ENCODE results near the gene MAPRE2. TPM values are rescaled to one million over a fixed set of nuclear protein-coding genes. Genes with fewer than 3 reads are reported as not detected.

The MAPRE2 gene
- total RNA-seq, 1 experiment from 2014 or later = 29.4 TPM

DNA sequence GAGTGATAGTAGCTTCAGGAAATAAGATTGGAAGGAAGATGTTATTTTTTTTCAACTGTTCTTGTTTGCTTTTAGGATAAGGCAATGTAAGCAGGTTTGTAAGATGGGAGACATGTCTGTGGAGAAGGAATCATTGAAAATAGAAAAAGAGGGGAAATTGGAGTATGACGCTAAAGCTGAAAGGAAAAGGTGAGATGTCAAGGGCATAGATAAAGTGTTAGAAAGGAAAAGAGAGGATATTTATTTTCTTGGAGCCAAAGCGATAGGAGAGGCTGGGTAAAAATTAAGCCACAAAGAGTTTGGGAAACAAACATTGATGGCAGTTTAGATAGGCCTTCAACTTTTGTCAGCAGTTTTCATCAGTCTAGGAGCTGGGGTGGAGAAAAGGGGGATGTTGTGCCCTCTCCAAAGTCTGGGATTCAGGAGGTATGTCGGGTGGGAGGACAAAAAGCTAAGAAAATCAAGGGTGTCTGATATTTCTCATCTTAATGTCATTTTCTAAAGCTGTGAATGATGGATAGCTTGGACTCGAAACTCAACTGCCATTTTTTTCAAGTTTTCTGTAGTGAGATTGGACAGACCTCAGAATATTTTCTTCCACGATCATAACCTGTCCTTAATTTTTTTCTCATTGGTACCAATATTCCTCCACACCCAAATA is 63.3 kb downstream of the MAPRE2 start:
- Histone ChIP-seq H2BK12ac (ENCODE audit: insufficient read length, low read depth, low read length) (no peak overlapping the region), H2BK15ac (ENCODE audit: low read depth, low read length) (no peak overlapping the region), H3K27ac (ENCODE audit: insufficient read length, low read depth, low read length) (no peak overlapping the region), H4K5ac (ENCODE audit: insufficient read length, low read depth, low read length) (no peak overlapping the region), H4K91ac (ENCODE audit: insufficient read length, low read depth, low read length) (no peak overlapping the region), H3K4me1 (ENCODE audit: insufficient read depth, low read length) (no peaks in the 10 kb centered on the region), H2AFZ (ENCODE audit: low read length) (no peak overlapping the region), H3K9ac (ENCODE audit: extremely low read depth, insufficient read length, low read length) (no peak overlapping the region), H3K9me3 (ENCODE audit: control insufficient read depth, low read depth, low read length) (no peaks in the 10 kb centered on the region), H3K79me1 (ENCODE audit: insufficient read depth, low read depth, low read length, poor library complexity, severe bottlenecking) (no peaks in the 10 kb centered on the region), H2BK20ac (ENCODE audit: low read depth, low read length, poor library complexity, severe bottlenecking) (no peak overlapping the region), H4K8ac (replicated peaks; ENCODE audit: insufficient read length, low read depth, low read length) (no peak overlapping the region), H3K23ac (ENCODE audit: insufficient read length, low read depth, low read length) (no peak overlapping the region), H2BK5ac (ENCODE audit: insufficient read length, low read length) (no peak overlapping the region), H2BK120ac (ENCODE audit: low read depth, low read length, poor library complexity, severe bottlenecking) (no peak overlapping the region), H3K14ac (ENCODE audit: insufficient read depth, low read length) (no peak overlapping the region), H3K4ac (ENCODE audit: low read depth, low read length) (no peak overlapping the region), H3K18ac (ENCODE audit: insufficient read length, low read depth, low read length) (no peak overlapping the region), H3K23me2 (ENCODE audit: insufficient read length, low read depth, low read length, poor library complexity, severe bottlenecking) (no peaks in the 10 kb centered on the region), H3K56ac (ENCODE audit: insufficient read length, low read depth, low read length) (no peak overlapping the region), H3K4me2 (ENCODE audit: insufficient read depth, insufficient read length, low read length) (no peak overlapping the region), H3K27me3 (ENCODE audit: insufficient read depth, low read length) (no peaks in the 10 kb centered on the region), H3T11ph (ENCODE audit: low read length) (no peak overlapping the region), H3K79me2 (ENCODE audit: insufficient read depth, low read length) (no peaks in the 10 kb centered on the region), H4K20me1 (ENCODE audit: control insufficient read depth, insufficient read depth, insufficient read length) (no peaks in the 10 kb centered on the region), H2AK5ac (ENCODE audit: insufficient read length, low read length) (no peak overlapping the region)
- no peaks in the 10 kb centered on the region for H3K27me3 Mint-ChIP-seq (ENCODE audit: low read depth)
- no peak overlapping the region for H3K4me3 Mint-ChIP-seq
- DNase-seq = no peak
- WGBS (ENCODE audit: extremely low coverage, insufficient read length, low lambda C conversion rate) = 100% methylated on average over 2 of the region's 5 CpGs
- TF ChIP-seq, protein P1, sequence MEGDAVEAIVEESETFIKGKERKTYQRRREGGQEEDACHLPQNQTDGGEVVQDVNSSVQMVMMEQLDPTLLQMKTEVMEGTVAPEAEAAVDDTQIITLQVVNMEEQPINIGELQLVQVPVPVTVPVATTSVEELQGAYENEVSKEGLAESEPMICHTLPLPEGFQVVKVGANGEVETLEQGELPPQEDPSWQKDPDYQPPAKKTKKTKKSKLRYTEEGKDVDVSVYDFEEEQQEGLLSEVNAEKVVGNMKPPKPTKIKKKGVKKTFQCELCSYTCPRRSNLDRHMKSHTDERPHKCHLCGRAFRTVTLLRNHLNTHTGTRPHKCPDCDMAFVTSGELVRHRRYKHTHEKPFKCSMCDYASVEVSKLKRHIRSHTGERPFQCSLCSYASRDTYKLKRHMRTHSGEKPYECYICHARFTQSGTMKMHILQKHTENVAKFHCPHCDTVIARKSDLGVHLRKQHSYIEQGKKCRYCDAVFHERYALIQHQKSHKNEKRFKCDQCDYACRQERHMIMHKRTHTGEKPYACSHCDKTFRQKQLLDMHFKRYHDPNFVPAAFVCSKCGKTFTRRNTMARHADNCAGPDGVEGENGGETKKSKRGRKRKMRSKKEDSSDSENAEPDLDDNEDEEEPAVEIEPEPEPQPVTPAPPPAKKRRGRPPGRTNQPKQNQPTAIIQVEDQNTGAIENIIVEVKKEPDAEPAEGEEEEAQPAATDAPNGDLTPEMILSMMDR (conservative IDR thresholded peaks at IDR 0.05) = no peak
- no peaks in the 10 kb centered on the region for H3K9me3 Mint-ChIP-seq
- H3K27ac Mint-ChIP-seq = no peak overlapping the region
- no peaks in the 10 kb centered on the region; a peak in 3 of 7 replicates for H3K36me3 Mint-ChIP-seq (ENCODE audit: insufficient read depth in 1 of 3, low read depth in 3 of 3)
- no peaks in the 10 kb centered on the region for H3K4me1 Mint-ChIP-seq

Data from H9 (cell line).